Esophagus (tissue), 2 donors: ENCODE results near the gene LYPD1. TPM values are rescaled to one million over a fixed set of nuclear protein-coding genes. Genes with fewer than 3 reads are reported as not detected.

Experiments used
- H3K27ac ChIP-seq, 2 donors: one replicate each; pipeline ENCODE4 v1.5.1; 2013; ENCODE audit warnings: low read depth in 2 of 2, mild to moderate bottlenecking in 2 of 2, inconsistent platforms in 1 of 2, low read length in 1 of 2, moderate library complexity in 1 of 2
- H3K27me3 ChIP-seq, 2 donors: one replicate each; pipeline ENCODE4 v1.6.1; 2013; ENCODE audit warnings: low read length in 2 of 2, control low read depth in 1 of 2, mild to moderate bottlenecking in 1 of 2; ENCODE audit not compliant: insufficient read depth in 2 of 2, control insufficient read depth in 1 of 2
- H3K36me3 ChIP-seq, 2 donors: one replicate each; pipeline ENCODE4 v1.6.1; 2013; ENCODE audit warnings: low read length in 1 of 2; ENCODE audit not compliant: control insufficient read depth in 2 of 2, insufficient read depth in 2 of 2
- H3K4me1 ChIP-seq, 2 donors: one replicate each; pipeline ENCODE4 v1.6.1; 2013; ENCODE audit warnings: low read length in 1 of 2; ENCODE audit not compliant: control insufficient read depth in 2 of 2, insufficient read depth in 2 of 2
- H3K4me3 ChIP-seq, 2 donors: one replicate each; pipeline ENCODE4 v1.5.1; 2013; ENCODE audit warnings: low read length in 2 of 2, mild to moderate bottlenecking in 2 of 2, low read depth in 1 of 2, moderate library complexity in 1 of 2
- H3K9me3 ChIP-seq, 2 donors: one replicate each; pipeline ENCODE4 v1.6.1; 2013; ENCODE audit warnings: mild to moderate bottlenecking in 2 of 2, low read depth in 1 of 2, low read length in 1 of 2, moderate library complexity in 1 of 2; ENCODE audit not compliant: control insufficient read depth in 2 of 2, insufficient read depth in 1 of 2
- WGBS, 2 donors: extraction: QIAGEN DNeasy Blood & Tissue Kit; methylation state at CpG; one replicate each; pipeline ENCODE4 v1.1.7; 2013; 5-methylcytosine and 5-hydroxymethylcytosine counted together
- polyA plus RNA-seq, 2 donors: library from polyadenylated mRNA; stranded (reverse); fragments of 200-250 nt; gene quantifications; one replicate each; pipeline ENCODE4 v1.2.3, GENCODE V29; 2013
- donor health status: healthy with polysubstance abuse.
- donor health status: Bipolar disorder and iron deficiency.

The LYPD1 gene
- polyA plus RNA-seq, 2 donors: 0.24 to 0.56 TPM

GRCh38 chr2:132605236-132606180 lies 64.5 kb downstream of the LYPD1 start:
- Histone ChIP-seq H3K27me3 (peaks cover 0 to 2% of the 10 kb centered on the region in 2 donors), H3K4me3 (no peak overlapping the region), H3K36me3 (no peaks in the 10 kb centered on the region), H3K9me3 (no peaks in the 10 kb centered on the region), H3K27ac (no peak overlapping the region), H3K4me1 (peaks cover 0 to 3% of the 10 kb centered on the region in 2 donors)
- 85 to 87% methylated on average over 14 of the region's 14 CpGs for WGBS, 2 donors

GRCh38 chr2:132604561-132604960 lies 65.4 kb downstream of the LYPD1 start:
- H3K27ac ChIP-seq: no peak overlapping the region
- H3K27me3 ChIP-seq: peaks cover 0 to 2% of the 10 kb centered on the region in 2 donors
- H3K36me3 ChIP-seq: no peaks in the 10 kb centered on the region
- no peak overlapping the region for H3K4me3 ChIP-seq
- H3K9me3 ChIP-seq: no peaks in the 10 kb centered on the region
- 80 to 83% methylated on average over 1 of the region's 1 CpG for WGBS, 2 donors
- H3K4me1 ChIP-seq: peaks cover 0 to 3% of the 10 kb centered on the region in 2 donors

- Histone ChIP-seq H3K4me1 (no peaks in the 10 kb centered on the region), H3K27me3 (no peaks in the 10 kb centered on the region), H3K27ac (no peak overlapping the region), H3K36me3 (no peaks in the 10 kb centered on the region), H3K4me3 (no peak overlapping the region), H3K9me3 (peaks cover 0 to 2% of the 10 kb centered on the region in 2 donors)
- 94 to 95% methylated on average over 4 of the region's 4 CpGs for WGBS, 2 donors
Observed at GRCh38 chr2:132599556-132599955, 70.4 kb downstream of the LYPD1 start.

- no peak overlapping the region for H3K4me3 ChIP-seq
- no peak overlapping the region for H3K27ac ChIP-seq
- H3K27me3 ChIP-seq: no peaks in the 10 kb centered on the region
- H3K9me3 ChIP-seq: peaks cover 0 to 2% of the 10 kb centered on the region in 2 donors
- WGBS, 2 donors: 84 to 90% methylated on average over 3 of the region's 3 CpGs
- no peaks in the 10 kb centered on the region for H3K36me3 ChIP-seq
- no peaks in the 10 kb centered on the region for H3K4me1 ChIP-seq
Observed at GRCh38 chr2:132598536-132598935, 71.5 kb downstream of the LYPD1 start.

GRCh38 chr2:132597831-132598230 lies 72.2 kb downstream of the LYPD1 start:
- 80 to 96% methylated on average over 1 of the region's 1 CpG for WGBS, 2 donors
- no peaks in the 10 kb centered on the region for H3K36me3 ChIP-seq
- H3K9me3 ChIP-seq: peaks cover 0 to 2% of the 10 kb centered on the region in 2 donors
- H3K4me1 ChIP-seq: no peaks in the 10 kb centered on the region
- H3K4me3 ChIP-seq: no peak overlapping the region
- no peak overlapping the region for H3K27ac ChIP-seq
- H3K27me3 ChIP-seq: no peaks in the 10 kb centered on the region

GRCh38 chr2:132597166-132597565 lies 72.8 kb downstream of the LYPD1 start:
- H3K9me3 ChIP-seq: peaks cover 0 to 2% of the 10 kb centered on the region in 2 donors
- no peaks in the 10 kb centered on the region for H3K36me3 ChIP-seq
- H3K4me3 ChIP-seq: no peak overlapping the region
- no peaks in the 10 kb centered on the region for H3K4me1 ChIP-seq
- no peaks in the 10 kb centered on the region for H3K27me3 ChIP-seq
- H3K27ac ChIP-seq: no peak overlapping the region

- H3K9me3 ChIP-seq: peaks cover 0 to 2% of the 10 kb centered on the region in 2 donors
- no peaks in the 10 kb centered on the region for H3K36me3 ChIP-seq
- H3K4me1 ChIP-seq: no peaks in the 10 kb centered on the region
- WGBS, 2 donors: 80% methylated on average over 2 of the region's 2 CpGs
- H3K4me3 ChIP-seq: no peak overlapping the region
- no peaks in the 10 kb centered on the region for H3K27me3 ChIP-seq
- no peak overlapping the region for H3K27ac ChIP-seq
Observed at GRCh38 chr2:132595693-132596092, 74.3 kb downstream of the LYPD1 start.

GRCh38 chr2:132595186-132595585 lies 74.8 kb downstream of the LYPD1 start:
- H3K9me3 ChIP-seq: peaks cover 0 to 2% of the 10 kb centered on the region in 2 donors
- no peak overlapping the region for H3K27ac ChIP-seq
- no peaks in the 10 kb centered on the region for H3K4me1 ChIP-seq
- H3K27me3 ChIP-seq: no peaks in the 10 kb centered on the region
- H3K36me3 ChIP-seq: no peaks in the 10 kb centered on the region
- H3K4me3 ChIP-seq: no peak overlapping the region
- 75 to 83% methylated on average over 6 of the region's 6 CpGs for WGBS, 2 donors
